ENCODE results near the gene THAP7. TPM values are rescaled to one million over a fixed set of nuclear protein-coding genes. Genes with fewer than 3 reads are reported as not detected.

The THAP7 gene
- total RNA-seq, 1 experiment from 2014 or later: 70.5 TPM

DNA sequence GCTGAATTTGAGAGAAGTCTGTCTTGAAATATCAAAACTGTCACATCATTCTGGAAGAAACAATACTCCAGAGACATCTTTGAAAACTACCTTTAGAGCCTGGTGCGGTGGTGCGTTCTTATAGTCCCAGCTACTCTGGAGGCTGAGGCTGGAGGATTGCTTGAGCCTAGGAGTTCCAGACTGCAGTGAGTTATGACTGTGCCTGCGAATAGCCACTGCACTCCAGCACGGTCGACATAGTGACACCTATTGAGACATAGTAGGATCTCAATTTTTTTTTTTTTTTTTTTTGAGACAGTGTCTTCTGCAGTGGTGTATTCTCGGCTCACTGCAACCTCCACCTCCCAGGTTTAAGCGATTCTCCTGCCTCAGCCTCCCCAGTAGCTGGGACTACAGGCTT, 46.4 kb downstream of the THAP7 start:
- DNase-seq (ENCODE audit: low spot score): no peak
- in situ Hi-C loops (cut with HindIII; ENCODE audit: low sequenced_read_pairs): no loop called here

DNA sequence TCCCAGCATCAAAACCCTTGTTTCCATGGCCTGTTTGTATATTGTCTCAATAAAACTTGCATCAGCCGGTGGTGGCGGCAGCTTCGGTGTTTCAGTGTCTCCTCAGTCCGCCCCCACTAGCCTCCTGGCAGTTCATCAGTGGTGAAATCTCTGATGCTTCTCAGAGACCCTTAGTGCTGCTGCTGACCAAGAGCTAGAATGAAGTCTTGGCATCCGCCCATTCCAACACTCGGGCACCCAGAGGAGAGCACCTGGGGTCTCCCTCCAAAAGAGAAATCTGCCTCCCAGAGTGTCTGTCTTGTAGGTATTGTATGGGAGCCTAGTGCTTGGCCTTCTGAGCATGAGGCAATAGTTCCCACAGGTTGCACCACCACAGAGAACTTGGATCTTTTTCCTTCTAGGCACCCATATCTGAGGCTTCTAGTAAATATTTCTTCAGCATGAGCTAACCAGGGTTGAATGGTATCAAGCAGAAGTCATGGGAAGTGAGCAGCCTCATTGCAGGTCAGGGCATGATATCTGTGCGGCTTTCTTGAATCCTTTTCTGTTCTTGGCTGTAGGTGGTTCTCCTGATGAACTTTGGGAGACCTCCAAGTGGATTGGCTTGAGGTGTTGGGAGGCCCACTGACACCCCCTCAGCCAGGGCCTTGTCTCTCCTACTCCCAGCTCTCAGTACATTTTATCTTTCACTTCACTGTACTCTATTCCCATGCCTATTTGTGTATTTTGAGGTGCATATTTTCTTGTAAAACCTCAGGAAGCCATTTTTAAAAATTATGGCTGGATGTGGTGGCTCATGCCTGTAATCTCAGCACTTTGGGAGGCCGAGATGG, 48.0 kb downstream of the THAP7 start:
- DNase-seq (ENCODE audit: low spot score): no peak
- in situ Hi-C loops (cut with HindIII; ENCODE audit: low sequenced_read_pairs): no loop called here

DNA sequence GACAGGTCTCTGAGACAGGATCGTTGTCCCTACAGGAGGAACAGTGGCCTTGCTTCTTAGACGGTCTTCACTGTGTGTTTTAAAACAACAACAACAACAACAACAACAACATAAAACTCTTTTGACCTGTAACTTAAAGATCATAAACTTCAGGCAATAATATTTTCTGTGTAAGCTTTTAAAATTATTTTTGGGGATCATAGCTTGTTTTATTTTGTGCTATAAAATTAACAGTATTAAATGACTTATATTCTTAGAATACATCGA, 48.6 kb downstream of the THAP7 start:
- in situ Hi-C loops (cut with HindIII; ENCODE audit: low sequenced_read_pairs): no loop called here
- DNase-seq (ENCODE audit: low spot score): no peak

- in situ Hi-C loops (cut with HindIII; ENCODE audit: low sequenced_read_pairs): no loop called here
- no peak for DNase-seq (ENCODE audit: low spot score)
Measured at GRCh38 chr22:20952544-20953341, 49.2 kb downstream of the THAP7 start.

GRCh38 chr22:20951932-20952380, 50.0 kb downstream of the THAP7 start:
- no peak for DNase-seq (ENCODE audit: low spot score)
- in situ Hi-C loops (cut with HindIII; ENCODE audit: low sequenced_read_pairs): no loop called here

GRCh38 chr22:20951151-20951931, 50.6 kb downstream of the THAP7 start:
- in situ Hi-C loops (cut with HindIII; ENCODE audit: low sequenced_read_pairs): no loop called here
- no peak for DNase-seq (ENCODE audit: low spot score)

- in situ Hi-C loops (cut with HindIII; ENCODE audit: low sequenced_read_pairs): no loop called here
- DNase-seq (ENCODE audit: low spot score): no peak
Measured at GRCh38 chr22:20949698-20950183, 52.2 kb downstream of the THAP7 start.

Other genes starting within 250 kb of the THAP7 start
- gene SERPIND1, start 228.0 kb downstream of the THAP7 start, total RNA-seq (2014; rRNA removed; shearing (Covaris generic)): not detected in 2 replicates
- 34.3 and 37.2 TPM in 2 replicates for gene PI4KA, start 143.3 kb downstream of the THAP7 start, total RNA-seq (2014; rRNA removed; shearing (Covaris generic))
- gene SNAP29, start 143.1 kb downstream of the THAP7 start, total RNA-seq (2014; rRNA removed; shearing (Covaris generic)): 8.3 and 16.4 TPM in 2 replicates
- gene CRKL, start 84.7 kb downstream of the THAP7 start, total RNA-seq (2014; rRNA removed; shearing (Covaris generic)): 30.7 and 33.9 TPM in 2 replicates
- 130 and 138 TPM in 2 replicates for gene AIFM3, start 34.9 kb downstream of the THAP7 start, total RNA-seq (2014; rRNA removed; shearing (Covaris generic))
- gene LZTR1, start 19.8 kb downstream of the THAP7 start, total RNA-seq (2014; rRNA removed; shearing (Covaris generic)): 41.5 and 67.0 TPM in 2 replicates
- gene P2RX6, start 13.0 kb upstream of the THAP7 start, total RNA-seq (2014; rRNA removed; shearing (Covaris generic)): 0.98 and 1.1 TPM in 2 replicates
- gene SLC7A4, start 30.4 kb upstream of the THAP7 start, total RNA-seq (2014; rRNA removed; shearing (Covaris generic)): not detected in 2 replicates
- not detected in 2 replicates for gene LRRC74B, start 43.8 kb upstream of the THAP7 start, total RNA-seq (2014; rRNA removed; shearing (Covaris generic))

Data from G401 (cell line).